GM19240 (cell line): ENCODE data around the gene LIN7A.
"Not testable (repeated sequence)": the region's sequence is repeated elsewhere in the genome, so short reads cannot be mapped to it uniquely, and the experiment has no call there.

Experiments used
- DNase-seq: peaks from one replicate; pipeline ENCODE4 v3.0.0; 2011; ENCODE audit warnings: low spot score; ENCODE audit not compliant: insufficient read length

The LIN7A gene

DNA sequence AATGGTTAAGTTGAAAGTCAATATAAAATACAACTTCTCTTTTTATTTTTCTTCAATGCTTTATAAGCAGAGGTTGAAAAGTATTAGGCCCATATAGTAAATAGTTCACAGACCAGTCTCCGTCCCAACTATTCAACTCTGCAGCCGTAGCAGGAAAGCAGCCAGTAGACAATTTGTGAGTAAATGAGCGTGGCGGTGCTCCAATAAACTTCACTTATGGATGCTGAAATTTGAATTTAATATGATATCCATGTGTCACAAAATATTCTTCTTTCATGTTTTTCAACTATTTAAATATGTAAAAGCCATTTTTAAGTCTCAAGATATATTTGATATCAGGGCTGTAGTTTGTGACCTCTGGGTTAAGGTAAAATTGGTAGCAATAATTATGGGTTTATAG lies 17.7 kb downstream of the LIN7A start:
- no peak for DNase-seq

DNA sequence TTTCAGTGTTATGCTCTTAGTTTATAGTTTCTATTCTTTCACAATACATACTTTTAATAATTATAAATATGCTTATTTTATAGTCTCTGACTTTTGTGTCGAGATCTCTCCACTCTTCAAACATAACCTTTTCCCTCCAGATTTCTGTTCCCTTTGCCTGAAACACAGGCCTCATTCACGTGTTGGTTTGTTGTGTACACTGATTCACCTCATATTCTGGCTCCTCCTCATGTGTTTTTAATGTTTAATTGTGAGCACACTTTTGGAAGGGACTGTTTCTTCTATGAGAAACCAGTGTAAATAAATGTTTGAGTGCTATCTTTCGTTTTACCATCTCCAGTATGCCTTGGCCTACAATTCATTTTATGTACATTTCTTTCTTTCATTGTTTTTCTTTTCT lies 20.1 kb downstream of the LIN7A start:
- DNase-seq = no peak

DNA sequence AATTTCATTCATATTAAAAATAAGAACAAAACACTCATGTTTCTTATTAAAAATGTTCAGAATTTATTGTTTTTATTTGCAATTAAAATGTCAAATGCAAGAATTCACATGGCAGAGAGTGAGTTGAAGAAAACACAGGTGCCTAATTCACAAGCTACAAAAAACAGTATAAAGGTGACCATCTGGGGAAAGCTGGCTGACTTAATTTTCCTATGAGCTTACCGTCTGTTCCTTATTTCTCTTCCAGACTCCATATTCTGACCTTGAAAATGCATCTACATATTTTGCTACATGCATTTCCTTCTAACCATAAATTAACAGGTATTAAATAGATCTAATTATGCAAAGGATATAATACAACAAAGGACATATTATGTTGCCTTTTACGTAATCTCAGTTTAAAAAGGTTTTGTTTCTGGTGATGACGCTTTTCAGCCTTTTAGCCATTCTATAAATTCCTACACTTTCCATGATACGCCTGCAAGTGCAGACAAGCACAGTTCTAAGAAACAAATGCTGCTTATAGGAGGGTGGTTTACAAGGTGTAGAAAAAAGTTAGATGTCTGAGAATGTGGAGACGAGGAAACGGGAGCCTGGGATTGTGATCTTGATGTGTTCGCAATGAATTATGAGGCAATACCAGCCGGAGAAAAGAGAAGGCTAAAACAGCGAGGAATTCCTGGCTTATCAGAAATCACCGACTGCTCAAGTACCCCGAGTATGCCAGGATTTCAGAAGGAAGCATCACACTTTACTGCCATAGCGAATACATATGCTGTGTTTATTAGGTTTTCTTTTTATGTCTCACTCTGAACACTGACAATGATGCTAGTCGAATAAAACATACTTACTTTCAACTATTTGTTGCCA lies 24.6 kb downstream of the LIN7A start:
- no peak for DNase-seq

- no peak for DNase-seq
Measured at GRCh38 chr12:80909370-80909769, 28.4 kb downstream of the LIN7A start.

- no peak for DNase-seq
Measured at GRCh38 chr12:80902711-80903110, 35.0 kb downstream of the LIN7A start.

DNA sequence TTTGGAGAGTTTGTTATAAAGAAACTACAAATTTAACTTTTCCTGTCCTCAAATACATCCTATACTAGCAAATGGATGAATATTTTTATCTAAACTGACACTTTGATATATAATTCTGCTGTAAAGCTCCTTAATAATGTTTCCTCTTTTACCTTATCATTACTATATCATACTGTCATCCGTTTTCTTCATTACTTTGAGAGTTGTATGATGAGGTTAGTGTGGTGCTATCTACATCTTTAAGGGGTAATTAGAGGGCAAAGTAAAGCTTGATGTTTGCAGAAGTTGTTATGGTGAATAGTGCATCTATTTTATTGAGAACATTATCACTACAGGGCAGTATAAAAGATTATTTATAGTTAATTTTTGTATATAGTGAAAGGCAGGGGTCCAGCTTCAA lies 36.1 kb downstream of the LIN7A start:
- no peak for DNase-seq

- no peak for DNase-seq
Measured at GRCh38 chr12:80895240-80895639, 42.5 kb downstream of the LIN7A start.

- no peak for DNase-seq
Measured at GRCh38 chr12:80894179-80894578, 43.6 kb downstream of the LIN7A start.

DNA sequence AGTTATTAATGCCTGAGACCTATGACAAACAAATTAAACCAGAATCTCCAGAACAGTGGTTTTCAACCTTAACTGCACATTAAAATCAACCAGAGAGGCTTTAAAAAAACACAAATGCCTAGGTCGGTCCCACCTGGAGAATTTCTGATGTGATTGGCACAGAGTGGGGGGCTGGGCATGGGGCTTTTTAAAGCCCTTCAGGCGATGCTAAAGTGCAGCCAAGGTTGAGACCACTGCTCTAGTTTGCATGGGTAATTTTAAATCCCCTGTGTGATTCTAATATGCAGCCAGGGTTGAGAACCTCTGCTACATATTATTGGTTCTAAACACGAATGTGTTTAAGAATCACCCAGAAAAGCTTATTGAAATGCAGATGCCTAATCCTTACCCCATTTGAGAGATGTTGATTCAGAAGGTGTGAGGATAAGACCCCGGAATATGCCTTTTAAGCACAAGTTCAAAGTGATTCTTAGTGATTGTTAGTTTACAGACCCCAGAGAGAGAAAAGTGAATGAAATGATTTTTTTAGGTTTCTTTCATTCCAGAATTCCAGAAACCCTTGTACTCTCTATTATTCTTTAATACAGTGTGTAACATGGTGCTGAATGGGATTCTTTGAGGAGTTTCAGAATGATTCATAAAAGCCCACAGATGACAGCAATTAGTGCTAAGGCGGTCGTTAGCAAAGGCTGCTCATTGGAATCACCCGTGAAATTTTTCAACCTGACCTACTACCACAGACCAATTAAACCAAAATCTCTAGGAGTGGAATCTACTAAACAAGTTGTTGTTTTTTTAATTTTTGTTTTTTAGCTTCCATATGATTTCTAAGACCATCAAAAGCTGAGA lies 44.9 kb downstream of the LIN7A start:
- no peak for DNase-seq

DNA sequence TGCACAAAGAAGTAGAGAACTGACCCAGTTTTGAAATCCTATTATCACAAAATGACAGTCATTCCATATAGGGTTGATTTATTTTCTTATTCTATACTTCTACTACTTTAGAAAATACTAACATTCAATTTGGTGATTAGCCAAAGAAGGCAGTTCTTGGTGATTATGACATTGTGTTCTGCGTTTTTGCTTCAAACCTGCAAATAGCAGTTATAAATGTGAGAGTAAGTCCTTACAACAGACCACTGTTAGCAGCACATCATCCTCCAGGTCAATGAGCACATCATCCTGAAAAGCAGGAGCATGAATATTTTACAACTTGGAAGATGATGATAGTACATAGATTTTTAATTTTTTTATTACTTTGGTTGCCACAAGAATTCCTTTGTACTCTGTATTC lies 53.1 kb downstream of the LIN7A start:
- no peak for DNase-seq

GRCh38 chr12:80881106-80881505 lies 56.6 kb downstream of the LIN7A start:
- no peak for DNase-seq

GRCh38 chr12:80878452-80878851 lies 59.3 kb downstream of the LIN7A start:
- not testable (repeated sequence) for DNase-seq

DNA sequence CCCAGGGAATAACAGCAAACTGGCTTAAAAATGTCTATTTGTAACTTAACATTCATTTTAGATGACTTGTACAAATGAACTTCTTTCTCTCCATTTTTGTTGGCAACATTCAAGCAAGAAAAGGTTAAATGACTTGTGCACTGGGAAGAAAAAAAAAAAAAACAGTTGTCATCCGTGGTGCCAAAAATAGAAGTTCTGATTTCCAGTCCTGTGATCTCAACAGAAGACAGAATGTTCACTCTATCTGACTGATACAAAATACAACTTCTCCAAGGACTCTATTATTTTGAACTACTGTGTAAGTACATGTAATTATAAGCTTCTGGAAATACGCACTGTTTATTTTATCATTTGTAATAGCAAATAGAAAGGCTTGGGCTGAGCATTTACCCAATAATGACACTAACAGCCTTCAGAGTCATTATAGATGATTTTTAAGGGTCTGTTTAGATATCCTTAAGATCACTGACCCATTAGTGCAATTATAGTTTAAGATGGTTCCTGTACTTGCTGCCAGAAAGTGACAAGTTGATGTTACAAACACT lies 59.9 kb downstream of the LIN7A start:
- no peak for DNase-seq

DNA sequence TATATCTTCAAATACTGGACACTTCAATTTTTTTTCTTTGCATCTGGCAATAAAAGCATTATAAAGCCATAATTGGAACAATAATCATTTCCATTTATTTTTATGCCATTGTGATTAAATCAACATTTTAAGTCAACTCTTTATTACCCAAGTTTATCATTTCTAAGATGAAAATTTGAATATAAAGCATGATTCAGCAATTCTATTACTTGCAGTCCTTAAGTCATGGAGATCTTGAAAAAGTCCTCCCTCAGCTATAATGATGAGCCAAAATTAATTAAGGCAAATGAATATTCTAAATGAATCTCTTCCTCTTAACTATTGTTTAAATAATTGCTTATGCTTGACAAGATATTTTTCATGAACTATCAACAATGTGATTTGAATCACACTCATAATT lies 65.7 kb downstream of the LIN7A start:
- DNase-seq = no peak

DNA sequence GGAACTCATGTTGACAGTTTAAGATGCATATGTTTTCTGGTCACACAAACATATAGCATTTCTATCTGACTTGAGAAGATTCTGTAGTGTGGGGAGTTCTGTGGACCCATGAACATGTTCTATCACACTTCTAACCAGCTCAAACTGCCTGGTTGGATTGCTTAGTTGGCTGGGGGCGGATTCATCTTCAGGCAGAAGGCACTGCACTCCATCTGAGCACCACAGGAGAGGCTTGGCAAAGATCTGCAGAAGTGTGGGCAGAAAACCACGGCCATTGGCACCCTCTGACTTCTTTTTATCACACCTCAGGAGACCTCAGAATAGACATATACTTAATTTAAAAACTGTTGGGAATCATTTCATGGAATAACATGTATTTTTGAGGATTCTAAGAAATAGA lies 68.5 kb downstream of the LIN7A start:
- no peak for DNase-seq

DNA sequence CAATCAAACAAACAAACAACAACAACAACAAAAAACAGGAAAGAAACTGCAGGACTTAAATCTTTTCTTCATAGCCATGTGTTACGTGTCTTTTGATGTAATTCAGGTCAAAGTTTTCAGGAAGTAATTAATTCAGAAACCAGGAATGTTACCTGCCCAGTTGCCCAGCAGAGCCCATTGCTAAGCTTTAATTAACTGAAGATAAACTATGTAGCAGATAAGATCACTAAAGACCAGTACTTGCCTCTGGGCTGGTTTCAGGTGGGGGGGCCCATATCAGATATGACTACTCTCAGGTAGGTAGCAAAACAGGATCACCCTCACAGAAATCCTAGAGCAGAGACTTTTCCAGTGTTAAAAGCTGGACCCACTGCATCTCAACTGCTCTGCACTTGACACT lies 69.2 kb downstream of the LIN7A start:
- DNase-seq = no peak

GRCh38 chr12:80867941-80868340 lies 69.8 kb downstream of the LIN7A start:
- DNase-seq = no peak

DNA sequence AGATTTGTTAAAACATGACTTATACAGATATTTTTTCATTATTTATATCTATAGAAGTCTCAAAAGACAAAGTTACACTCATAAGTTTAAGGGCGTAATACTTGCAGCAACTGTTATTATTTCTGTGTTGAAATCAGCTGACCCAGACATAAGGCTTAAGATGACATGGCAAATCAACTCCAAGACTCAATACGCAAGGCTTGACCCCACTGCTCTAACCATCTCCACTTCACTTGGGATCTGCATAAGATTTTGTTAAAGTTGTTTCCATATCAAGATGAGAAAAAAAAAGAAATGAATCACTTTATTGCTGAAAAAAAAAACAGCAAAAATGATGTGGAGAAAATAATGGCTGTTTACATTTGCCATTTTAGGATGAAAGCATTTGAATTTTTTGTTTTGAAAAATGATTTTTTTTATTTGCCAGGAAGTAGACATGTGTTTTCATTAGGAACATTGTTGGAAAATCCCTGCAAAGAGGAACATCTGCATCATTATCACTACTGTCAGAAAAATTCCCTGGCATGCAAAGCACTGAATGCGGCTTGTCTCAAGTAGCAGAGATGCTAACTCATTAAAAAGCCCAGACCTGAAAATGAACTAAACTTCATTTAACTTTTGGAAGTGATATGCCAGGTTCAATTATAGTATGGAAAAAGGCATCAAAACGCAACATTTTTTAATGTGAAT lies 73.5 kb downstream of the LIN7A start:
- DNase-seq = no peak

- no peak for DNase-seq
Measured at GRCh38 chr12:80862531-80862930, 75.2 kb downstream of the LIN7A start.

- DNase-seq = no peak
Measured at GRCh38 chr12:80861641-80862378, 75.9 kb downstream of the LIN7A start.

- no peak for DNase-seq
Measured at GRCh38 chr12:80860928-80861327, 76.8 kb downstream of the LIN7A start.
